Cardiac muscle cell (in vitro differentiated cells and primary cell): ENCODE results near the gene CEP89. TPM values are rescaled to one million over a fixed set of nuclear protein-coding genes. Genes with fewer than 3 reads are reported as not detected.
"Not testable (repeated sequence)": the region's sequence is repeated elsewhere in the genome, so short reads cannot be mapped to it uniquely, and the experiment has no call there.

Experiments used
- DNase-seq, 2 donors: peaks; one replicate each; pipeline versions ENCODE4 v3.0.0 to v3.0.0-alpha.2; 2010 to 2017; ENCODE audit warnings: low read depth in 1 of 2, low spot score in 1 of 2
- H3K27ac ChIP-seq: fragments of 200-600 bp; sonication (generic); 2 replicates; pipeline ENCODE4 v1.5.1; 2016
- H3K27me3 ChIP-seq: fragments of 200-600 bp; sonication (generic); 2 replicates; pipeline ENCODE4 v1.6.0; 2016; ENCODE audit warnings: control low read depth
- H3K36me3 ChIP-seq: fragments of 200-600 bp; sonication (generic); 2 replicates; pipeline ENCODE4 v1.5.1; 2016; ENCODE audit warnings: control low read depth
- H3K4me1 ChIP-seq: fragments of 200-600 bp; sonication (generic); 2 replicates; pipeline ENCODE4 v1.8.1; 2017; ENCODE audit warnings: low read depth, mild to moderate bottlenecking, mixed run types
- H3K4me3 ChIP-seq: fragments of 200-600 bp; sonication (generic); 2 replicates; pipeline ENCODE4 v1.5.1; 2016; ENCODE audit warnings: mild to moderate bottlenecking
- H3K9me3 ChIP-seq: fragments of 200-600 bp; sonication (generic); 2 replicates; pipeline ENCODE4 v1.5.1; 2017; ENCODE audit warnings: low read depth, mild to moderate bottlenecking, control low read depth
- polyA plus RNA-seq: library from polyadenylated mRNA; unstranded; fragments of >200 nt; fragmentation: Nextera tagmentation; extraction: Ambion mirVana; gene quantifications from 2 replicates; pipeline ENCODE4 v1.2.1, GENCODE V29; 2016
- total RNA-seq: library from RNA; depleted of rRNA; stranded (reverse); fragments of >200 nt; gene quantifications from 2 replicates; pipeline ENCODE4 v1.2.3, GENCODE V29; 2016
- TF ChIP-seq, protein P1 (sequence below): IDR thresholded peaks from 2 replicates; pipeline ENCODE4 v1.5.1; 2012; ENCODE audit warnings: low read depth, mild to moderate bottlenecking, low read length

CEP89 gene
- total and polyA plus RNA-seq, 2 experiments from 2014 or later: 19.4 to 20.0 TPM

DNA sequence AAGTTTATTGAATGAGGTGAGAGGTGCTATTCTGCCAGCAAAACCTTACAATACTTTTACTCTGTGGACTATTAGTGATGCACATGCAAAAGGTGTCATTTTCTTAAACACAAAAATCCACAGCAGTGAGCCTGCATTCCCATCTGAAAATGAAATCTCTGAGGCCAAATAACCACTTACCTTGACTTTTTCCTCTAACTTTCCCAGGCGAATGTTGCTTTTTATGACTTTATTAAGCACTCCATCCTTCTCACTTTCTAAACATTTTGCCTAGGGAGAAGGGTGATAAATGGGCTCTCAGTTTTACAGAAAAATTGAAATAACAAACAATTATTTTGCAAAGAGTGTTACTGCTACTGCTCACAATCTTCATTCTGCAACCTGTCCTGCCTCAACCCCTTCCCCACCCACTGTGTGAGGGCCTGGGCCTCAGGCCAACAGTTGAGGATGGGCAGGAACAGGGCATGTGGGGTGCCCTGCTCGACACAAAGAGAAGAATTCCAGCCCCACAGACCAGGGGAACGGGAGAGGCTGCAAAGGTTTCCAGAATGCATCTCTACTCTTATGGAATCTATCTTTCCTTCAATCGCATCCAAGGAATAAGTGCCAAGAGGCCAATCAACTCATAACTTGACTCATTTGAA lies 84.1 kb downstream of the CEP89 start:
- Histone ChIP-seq H3K9me3 (no peaks in the 10 kb centered on the region), H3K36me3 (no peaks in the 10 kb centered on the region), H3K27me3 (no peaks in the 10 kb centered on the region), H3K4me3 (no peak overlapping the region), H3K4me1 (no peaks in the 10 kb centered on the region), H3K27ac (no peak overlapping the region)
- TF ChIP-seq, protein P1, sequence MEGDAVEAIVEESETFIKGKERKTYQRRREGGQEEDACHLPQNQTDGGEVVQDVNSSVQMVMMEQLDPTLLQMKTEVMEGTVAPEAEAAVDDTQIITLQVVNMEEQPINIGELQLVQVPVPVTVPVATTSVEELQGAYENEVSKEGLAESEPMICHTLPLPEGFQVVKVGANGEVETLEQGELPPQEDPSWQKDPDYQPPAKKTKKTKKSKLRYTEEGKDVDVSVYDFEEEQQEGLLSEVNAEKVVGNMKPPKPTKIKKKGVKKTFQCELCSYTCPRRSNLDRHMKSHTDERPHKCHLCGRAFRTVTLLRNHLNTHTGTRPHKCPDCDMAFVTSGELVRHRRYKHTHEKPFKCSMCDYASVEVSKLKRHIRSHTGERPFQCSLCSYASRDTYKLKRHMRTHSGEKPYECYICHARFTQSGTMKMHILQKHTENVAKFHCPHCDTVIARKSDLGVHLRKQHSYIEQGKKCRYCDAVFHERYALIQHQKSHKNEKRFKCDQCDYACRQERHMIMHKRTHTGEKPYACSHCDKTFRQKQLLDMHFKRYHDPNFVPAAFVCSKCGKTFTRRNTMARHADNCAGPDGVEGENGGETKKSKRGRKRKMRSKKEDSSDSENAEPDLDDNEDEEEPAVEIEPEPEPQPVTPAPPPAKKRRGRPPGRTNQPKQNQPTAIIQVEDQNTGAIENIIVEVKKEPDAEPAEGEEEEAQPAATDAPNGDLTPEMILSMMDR: no peak
- DNase-seq: no peak

DNA sequence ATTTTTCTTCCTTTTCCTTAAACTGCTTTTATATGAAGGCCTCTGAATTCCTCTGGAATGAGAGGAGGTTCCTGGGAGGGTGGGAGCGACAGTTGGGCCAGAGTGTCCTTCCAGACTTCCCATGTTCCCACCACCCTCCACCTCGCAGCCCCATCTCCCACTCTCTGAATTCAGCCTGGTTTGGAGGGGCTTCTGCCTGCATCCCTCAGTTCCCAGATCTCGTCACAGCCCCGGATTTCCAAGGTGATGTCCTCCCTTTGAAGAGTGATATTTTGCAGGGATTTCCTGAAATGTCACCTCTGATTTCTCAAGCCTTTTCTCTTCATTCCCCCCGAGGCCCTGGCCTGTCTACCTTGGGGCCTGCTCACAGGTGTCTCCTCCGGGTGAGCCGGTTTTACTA lies 85.5 kb downstream of the CEP89 start:
- TF ChIP-seq, protein P1: no peak
- H3K27me3 ChIP-seq: no peaks in the 10 kb centered on the region
- no peak for DNase-seq

DNA sequence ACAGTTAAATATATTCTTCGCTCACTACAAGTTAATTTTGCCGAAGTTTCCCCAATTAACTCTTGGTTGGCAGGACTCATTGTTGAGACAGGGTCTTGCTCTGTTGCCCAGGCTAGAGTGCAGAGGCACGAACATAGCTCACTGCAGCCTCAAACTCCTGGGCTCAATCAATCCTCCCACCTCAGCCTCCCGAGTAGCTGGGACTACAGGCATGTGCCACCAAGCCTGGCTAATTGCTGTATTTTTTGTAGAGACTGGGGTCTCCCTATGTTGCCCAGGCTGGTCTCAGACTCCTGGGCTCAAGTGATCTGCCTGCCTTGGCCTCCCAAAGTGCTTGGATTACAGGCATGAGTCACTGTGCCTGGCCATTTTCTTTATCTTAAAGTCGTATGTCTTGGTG lies 86.5 kb downstream of the CEP89 start:
- DNase-seq, H3K27me3 ChIP-seq, H3K27ac ChIP-seq, H3K36me3 ChIP-seq, H3K4me1 ChIP-seq, H3K4me3 ChIP-seq, H3K9me3 ChIP-seq: not testable (repeated sequence)

More for the DNA sequence above, 85.5 kb downstream of the CEP89 start:
- Histone ChIP-seq H3K4me3 (no peak overlapping the region), H3K36me3 (no peaks in the 10 kb centered on the region), H3K9me3 (no peaks in the 10 kb centered on the region), H3K27ac (no peak overlapping the region), H3K4me1 (no peaks in the 10 kb centered on the region)

DNA sequence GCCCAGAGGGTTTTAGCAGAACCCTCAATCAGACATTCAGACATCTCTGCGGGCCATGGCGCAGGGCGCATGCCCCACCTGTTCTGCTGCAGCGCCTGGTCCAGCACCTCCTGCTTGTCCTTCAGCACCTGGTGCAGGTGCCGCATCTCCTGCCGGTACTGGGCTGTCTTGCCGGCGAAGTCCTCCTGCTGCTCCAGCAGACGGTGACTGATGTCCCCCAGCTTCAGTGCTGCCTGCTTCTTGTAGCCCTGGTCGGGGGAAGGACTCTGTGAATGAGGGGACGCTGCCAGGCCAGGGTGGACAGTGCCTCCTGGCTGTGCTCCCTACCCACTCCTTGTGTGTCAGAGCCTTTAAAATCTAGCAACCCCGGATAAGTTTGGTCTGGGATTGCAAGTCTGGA lies 90.0 kb downstream of the CEP89 start:
- Histone ChIP-seq H3K4me1 (no peaks in the 10 kb centered on the region), H3K9me3 (no peaks in the 10 kb centered on the region)
- DNase-seq: no peak

GRCh38 chr19:32880622-32881021 lies 91.1 kb downstream of the CEP89 start:
- TF ChIP-seq, protein P1: no peak
- H3K9me3 ChIP-seq: no peaks in the 10 kb centered on the region
- H3K4me1 ChIP-seq: no peaks in the 10 kb centered on the region
- no peaks in the 10 kb centered on the region for H3K36me3 ChIP-seq
- no peak overlapping the region for H3K27ac ChIP-seq
- no peak overlapping the region for H3K4me3 ChIP-seq
- DNase-seq: no peak
- no peaks in the 10 kb centered on the region for H3K27me3 ChIP-seq

More for the DNA sequence above, 90.0 kb downstream of the CEP89 start:
- no peaks in the 10 kb centered on the region for H3K27me3 ChIP-seq
- TF ChIP-seq, protein P1: no peak
- no peak overlapping the region for H3K27ac ChIP-seq
- H3K36me3 ChIP-seq: no peaks in the 10 kb centered on the region
- no peak overlapping the region for H3K4me3 ChIP-seq

- Histone ChIP-seq H3K36me3 (no peaks in the 10 kb centered on the region), H3K4me3 (no peak overlapping the region), H3K27ac (no peak overlapping the region), H3K9me3 (no peaks in the 10 kb centered on the region), H3K27me3 (no peaks in the 10 kb centered on the region), H3K4me1 (no peaks in the 10 kb centered on the region)
- no peak for DNase-seq
- TF ChIP-seq, protein P1: no peak
Measured at GRCh38 chr19:32879741-32880140, 92.0 kb downstream of the CEP89 start.
